A673 (cell line): ENCODE measurements around the gene MICU1.

ENCODE experiments used
- CTCF ChIP-seq: fragments of 300-800, 200-600 bp; sonication (generic); conservative IDR thresholded peaks from 2 replicates; pipeline ENCODE4 v1.5.1; 2017; ENCODE audit warnings: low read depth, mild to moderate bottlenecking, antibody characterized with exemption, low read length, moderate library complexity, mixed read lengths
- EZH2 ChIP-seq: fragments of 200-600 bp; sonication (generic); IDR thresholded peaks from 2 replicates; pipeline ENCODE4 v1.6.1; 2017; ENCODE audit warnings: borderline replicate concordance, low read depth, mild to moderate bottlenecking, mixed read lengths, antibody characterized with exemption, low read length; ENCODE audit not compliant: poor library complexity, severe bottlenecking

DNA sequence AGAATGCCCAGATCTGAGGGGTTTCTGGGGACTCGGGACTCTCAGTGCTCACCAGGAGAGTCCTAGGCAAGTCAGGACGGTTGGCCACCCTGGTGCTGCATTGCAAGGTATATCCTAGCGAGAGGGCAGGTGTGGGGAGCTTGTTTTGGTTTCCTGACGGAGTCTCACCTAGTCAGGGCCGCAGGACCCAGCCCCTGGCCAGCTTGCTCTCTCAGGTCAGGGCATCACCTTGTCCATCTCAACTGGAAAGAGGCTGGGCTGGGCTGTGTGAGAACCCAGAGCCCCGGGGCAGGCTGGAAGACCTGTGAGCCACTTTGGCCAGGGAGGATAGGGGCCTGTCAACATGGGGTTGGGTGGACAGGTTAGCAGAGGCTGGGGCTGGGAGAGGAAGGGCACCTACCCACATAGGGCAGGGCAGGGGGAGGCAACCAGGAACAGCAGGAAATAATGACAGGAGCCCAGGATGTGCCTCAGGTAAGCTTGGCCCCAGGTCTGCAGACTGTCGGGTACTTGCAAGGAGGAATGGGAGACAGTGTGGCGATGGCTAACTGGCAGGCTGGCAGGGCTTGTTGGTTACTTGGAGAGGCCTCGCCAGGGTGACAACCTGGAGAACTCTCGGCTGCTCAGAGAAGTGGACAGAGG is 302.6 kb downstream of the MICU1 start:
- no peak for TF ChIP-seq CTCF
- no peak for TF ChIP-seq EZH2
